Testis (tissue), 2 donors: ENCODE measurements around the gene SLC28A1.

Source experiments
- POLR2A ChIP-seq: fragments of 450-650 bp; IDR thresholded peaks from one replicate; pipeline ENCODE4 v1.6.1; 2017; ENCODE audit warnings: antibody characterized with exemption, mild to moderate bottlenecking, moderate library complexity
- TF ChIP-seq, protein P1 (sequence below), 3 experiments: fragments of 450-650 bp in 2 of 3; fragments of 200-600 bp in 1 of 3; sonication (generic) in 1 of 3; IDR thresholded peaks; one replicate each; pipeline ENCODE4 v1.5.1; 2016 to 2019; ENCODE audit warnings: antibody characterized with exemption in 3 of 3, mild to moderate bottlenecking in 2 of 3, moderate library complexity in 1 of 3

GRCh38 chr15:84903751-84904150, 19.3 kb downstream of the SLC28A1 start:
- TF ChIP-seq, protein P1, sequence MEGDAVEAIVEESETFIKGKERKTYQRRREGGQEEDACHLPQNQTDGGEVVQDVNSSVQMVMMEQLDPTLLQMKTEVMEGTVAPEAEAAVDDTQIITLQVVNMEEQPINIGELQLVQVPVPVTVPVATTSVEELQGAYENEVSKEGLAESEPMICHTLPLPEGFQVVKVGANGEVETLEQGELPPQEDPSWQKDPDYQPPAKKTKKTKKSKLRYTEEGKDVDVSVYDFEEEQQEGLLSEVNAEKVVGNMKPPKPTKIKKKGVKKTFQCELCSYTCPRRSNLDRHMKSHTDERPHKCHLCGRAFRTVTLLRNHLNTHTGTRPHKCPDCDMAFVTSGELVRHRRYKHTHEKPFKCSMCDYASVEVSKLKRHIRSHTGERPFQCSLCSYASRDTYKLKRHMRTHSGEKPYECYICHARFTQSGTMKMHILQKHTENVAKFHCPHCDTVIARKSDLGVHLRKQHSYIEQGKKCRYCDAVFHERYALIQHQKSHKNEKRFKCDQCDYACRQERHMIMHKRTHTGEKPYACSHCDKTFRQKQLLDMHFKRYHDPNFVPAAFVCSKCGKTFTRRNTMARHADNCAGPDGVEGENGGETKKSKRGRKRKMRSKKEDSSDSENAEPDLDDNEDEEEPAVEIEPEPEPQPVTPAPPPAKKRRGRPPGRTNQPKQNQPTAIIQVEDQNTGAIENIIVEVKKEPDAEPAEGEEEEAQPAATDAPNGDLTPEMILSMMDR (IDR thresholded peaks at IDR 0.05): no peak
- TF ChIP-seq POLR2A: no peak
